RKO (cell line): Measurements from ENCODE around the gene PNLIPRP3.
"Not testable (repeated sequence)": the region's sequence is repeated elsewhere in the genome, so short reads cannot be mapped to it uniquely, and the experiment has no call there.

Experiments used
- DNase-seq: peaks from one replicate; pipeline ENCODE4 v3.0.0-alpha.2; 2016; ENCODE audit warnings: low spot score

The PNLIPRP3 gene

GRCh38 chr10:116427671-116428070 is at the start of gene PNLIPRP3:
Gene PNLIPRP3 (plus strand): TSS chr10:116427847. CDS start chr10:116428013, 166 bp downstream.
- no peak for DNase-seq

DNA sequence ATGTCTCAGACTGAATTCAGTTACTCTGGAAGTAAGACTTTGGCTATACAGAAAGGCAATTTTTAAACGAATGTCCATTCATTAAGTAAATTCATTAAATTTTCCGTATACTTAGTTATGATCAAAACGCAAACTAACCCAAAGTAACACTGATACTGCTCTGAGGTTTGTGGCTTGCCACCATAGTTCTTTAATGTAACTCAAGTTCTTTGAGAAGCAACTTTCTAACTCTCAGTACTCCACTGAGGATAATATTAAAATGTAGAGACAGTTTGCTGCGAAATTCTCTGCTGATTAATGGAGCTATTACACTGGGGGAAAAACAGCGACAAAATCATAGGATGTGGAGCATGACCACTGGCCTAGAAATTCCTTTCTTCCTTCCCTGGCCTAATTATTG is 45.4 kb upstream of the PNLIPRP3 start:
- DNase-seq = no peak

- peak; percentile 8 for DNase-seq
These were observed 42.3 kb upstream of the PNLIPRP3 start for GRCh38 chr10:116385311-116385710.

DNA sequence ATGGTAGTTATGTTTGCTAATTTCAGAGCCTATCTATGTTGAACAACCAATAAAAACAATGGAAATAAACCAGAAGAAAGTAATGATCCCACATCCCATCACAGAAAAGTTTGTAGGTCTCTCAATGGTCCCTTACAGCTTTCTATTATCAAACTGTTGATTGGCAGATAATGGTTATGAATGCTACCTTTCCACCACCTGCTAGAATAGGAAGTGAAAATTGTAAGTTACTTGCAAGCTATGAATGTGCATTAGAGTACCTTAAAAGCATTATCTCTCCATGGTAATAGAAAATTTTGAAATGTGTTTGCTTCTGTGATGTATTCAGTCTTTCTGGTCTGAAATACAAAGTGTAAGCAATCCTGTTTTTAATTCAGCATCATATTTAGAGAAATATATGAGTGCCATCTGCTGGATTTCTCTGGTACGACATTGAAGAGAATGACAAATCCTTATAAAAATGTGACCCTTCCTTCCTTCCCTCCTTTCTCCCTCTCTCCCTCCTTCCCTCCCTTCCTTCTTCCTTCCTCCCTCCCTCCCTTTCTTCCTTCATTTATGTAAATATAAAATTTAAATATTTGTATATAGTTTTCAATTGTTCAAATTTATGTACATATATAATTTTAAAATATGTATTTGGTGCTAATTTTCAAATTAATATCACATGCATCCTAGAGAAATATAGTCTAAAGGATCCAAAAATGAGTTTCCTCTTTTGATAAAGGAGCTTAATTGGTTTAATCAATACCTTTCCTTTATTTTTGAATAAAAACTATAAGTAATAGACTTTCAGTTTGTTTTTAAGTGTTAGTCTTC is 41.4 kb upstream of the PNLIPRP3 start:
- DNase-seq = peak; percentile 53

DNA sequence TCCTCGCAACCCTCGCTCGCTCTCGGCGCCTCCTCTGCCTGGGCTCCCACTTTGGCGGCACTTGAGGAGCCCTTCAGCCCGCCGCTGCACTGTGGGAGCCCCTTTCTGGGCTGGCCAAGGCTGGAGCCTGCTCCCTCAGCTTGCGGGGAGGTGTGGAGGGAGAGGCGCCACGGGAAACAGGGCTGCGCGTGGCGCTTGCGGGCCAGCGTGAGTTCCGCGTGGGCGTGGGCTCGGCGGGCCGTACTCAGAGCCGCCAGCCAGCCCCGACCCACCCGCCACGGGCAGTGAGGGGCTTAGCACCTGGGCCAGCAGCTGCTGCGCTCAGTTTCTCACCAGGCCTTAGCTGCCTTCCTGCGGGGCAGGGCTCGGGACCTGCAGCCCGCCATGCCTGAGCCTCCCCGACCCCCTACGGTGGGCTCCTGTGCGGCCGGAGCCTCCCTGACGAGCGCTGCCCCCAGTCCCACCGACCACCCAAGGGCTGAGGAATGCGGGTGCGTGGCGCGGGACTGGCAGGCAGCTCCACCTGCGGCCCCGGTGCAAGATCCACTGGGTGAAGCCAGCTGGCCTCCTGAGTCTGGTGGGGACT is 34.3 kb upstream of the PNLIPRP3 start:
- not testable (repeated sequence) for DNase-seq

DNA sequence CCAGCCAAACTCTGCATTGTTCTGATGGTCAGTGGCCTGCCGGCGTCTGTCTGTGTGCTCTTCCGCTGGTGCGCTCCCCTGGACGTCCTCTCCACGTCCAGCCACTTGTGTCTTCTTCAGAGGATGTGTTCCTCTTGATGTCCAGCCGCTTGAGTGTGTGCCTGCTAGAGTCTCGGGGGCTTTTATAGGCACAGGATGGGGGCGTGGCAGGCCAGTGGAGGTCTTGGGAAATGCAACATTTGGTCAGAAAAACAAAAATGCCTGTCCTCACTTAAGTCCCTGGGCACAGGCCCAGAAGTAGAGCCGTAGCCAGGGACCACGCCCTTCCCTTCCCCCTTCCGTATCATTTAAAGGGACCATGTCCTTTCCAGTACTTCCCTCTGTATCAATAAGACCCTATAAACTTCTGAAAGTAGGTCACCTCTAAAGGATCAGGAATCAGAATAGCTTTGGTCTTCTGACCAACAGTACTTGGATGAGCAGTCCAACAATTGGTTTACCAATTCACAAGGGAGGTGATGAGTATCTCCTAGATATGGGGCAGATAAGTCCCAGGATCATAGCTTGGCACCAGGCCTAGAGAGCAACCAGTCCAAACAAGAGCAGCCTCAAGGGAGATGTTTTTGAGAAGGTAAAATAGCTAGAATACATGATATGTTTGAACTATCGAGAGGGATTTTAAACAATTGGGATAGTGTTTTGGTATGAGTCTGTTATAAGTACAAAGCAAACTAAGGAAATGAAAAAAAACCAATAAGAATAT is 32.2 kb upstream of the PNLIPRP3 start:
- DNase-seq = no peak

GRCh38 chr10:116398224-116398623 is 29.4 kb upstream of the PNLIPRP3 start:
- no peak for DNase-seq

DNA sequence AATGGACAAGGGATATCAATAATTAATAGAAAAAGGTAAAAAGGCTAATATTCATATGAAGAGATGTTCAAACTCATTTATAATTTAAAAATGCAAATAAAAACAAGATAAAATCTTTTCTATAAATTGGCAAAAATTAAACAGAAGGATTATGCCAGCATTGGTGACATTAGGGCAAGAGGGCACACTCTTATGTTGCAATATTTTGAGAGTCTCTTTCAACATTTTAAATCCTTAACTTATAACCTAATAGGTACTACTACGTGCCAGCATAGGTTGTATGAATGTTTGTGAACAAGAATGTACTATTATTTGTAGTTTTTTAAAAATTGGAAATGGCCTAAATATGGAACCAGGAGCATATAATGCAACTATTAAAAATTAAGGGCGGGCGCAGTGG is 24.8 kb upstream of the PNLIPRP3 start:
- no peak for DNase-seq

- no peak for DNase-seq
These were observed 23.9 kb upstream of the PNLIPRP3 start for GRCh38 chr10:116403740-116404250.

GRCh38 chr10:116408719-116409118 is 18.9 kb upstream of the PNLIPRP3 start:
- DNase-seq = no peak

DNA sequence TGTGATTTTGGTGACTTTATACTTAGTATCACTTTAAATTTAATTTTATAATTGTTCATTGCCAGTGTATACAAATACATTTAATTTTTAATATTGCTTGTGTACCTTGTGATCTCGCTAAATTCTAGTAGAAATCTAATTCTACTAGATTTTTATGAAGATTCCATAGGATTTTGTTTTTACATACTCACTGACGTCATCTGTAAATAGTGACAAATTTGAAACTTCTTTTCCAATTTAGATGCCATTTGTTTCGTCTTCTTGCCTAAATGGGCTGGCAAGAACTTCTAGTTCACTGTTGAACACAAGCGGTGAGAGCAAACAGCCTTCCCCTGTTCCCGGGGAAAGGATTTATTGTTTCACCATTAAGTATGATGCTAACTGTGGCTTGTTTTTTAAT is 17.3 kb upstream of the PNLIPRP3 start:
- no peak for DNase-seq

DNA sequence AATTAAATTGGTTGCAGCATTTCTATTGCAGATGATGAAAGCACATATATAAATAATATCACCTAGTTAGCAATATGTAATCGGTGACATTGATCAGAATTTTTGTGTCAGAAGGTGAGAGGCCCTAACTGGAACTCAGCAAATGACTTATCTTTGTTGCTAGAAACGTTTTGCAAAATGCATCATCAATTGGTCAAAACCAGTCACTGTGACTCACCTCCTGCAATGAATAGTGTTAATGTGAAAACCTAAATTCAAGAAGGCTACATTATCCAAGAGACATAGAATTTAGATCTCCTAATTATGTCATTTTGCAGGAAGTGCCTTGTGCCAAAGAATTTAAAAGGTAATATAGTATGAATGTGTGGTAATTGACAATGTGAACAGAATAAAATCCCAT is 9.8 kb upstream of the PNLIPRP3 start:
- peak; percentile 66 for DNase-seq

GRCh38 chr10:116418389-116418788 is 9.3 kb upstream of the PNLIPRP3 start:
- no peak for DNase-seq

DNA sequence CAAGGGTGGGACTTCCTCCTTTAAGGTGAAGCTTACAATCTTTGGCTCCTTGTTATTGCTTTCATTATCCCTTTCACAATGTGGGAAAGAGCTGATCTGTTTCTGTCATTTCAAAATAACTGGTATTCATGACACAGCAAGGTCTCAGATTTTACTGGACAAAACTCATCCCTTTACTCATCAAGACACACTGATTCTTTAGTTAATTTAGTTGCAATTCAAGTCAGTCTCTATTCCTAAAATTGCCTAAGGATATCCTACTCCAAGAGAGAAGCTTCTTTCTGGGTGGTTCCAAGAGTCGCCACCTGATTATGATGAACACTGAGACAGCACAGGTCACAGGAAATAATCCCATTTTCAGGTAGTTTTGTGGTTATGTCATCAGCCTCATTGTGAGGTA is 5.8 kb upstream of the PNLIPRP3 start:
- DNase-seq = no peak

DNA sequence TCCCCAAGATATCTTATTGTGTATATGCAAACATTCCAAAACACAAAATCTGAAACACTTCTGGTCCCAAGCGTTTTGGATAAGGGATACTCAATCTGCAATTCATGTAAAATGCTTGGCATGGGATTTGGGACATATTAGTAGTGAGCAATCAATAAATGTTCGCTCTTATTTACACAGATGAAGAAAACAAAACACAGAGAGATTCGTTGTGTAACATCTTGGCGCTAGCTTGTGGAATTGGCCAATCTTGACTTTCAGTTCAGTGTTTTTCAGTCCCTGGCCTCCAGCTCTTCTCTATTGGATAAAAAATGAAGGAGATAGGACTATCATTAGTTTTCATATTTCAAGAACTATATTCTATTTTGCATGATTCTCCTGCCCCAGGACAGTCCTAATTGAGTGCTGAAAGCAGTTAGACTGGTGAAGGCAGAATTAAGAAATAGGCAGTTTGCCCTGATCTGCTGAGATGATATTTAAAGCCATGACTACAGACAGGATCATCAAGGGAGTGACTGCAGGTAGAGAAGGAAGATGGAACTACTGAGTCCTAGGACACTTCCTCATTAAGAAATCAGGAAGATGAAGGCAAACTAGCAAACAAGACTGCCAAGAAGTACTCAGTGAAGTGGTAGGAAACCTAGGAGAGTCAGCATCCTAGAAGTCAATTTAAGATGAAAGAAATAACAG is 1.8 kb downstream of the PNLIPRP3 start:
- no peak for DNase-seq

- no peak for DNase-seq
These were observed 2.6 kb downstream of the PNLIPRP3 start for GRCh38 chr10:116430288-116430687.

DNA sequence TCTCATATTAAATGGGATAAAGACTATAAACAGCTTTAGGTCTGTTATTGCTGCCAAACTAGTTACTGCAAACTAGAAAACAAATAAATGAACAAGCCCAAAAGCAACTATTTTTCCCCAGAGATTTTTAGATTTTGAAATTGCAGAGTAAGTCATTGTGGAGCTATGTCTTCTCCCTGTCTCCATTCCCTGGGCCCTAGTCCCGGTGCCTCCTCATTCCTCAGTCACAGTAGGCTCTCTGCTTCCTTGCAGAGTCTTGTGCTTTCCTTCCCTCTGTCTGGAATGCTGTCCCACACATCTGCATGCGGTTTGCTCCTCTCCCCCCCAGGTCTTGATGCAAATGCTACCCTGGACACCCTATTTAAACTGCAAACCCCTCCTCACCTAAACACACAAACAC is 4.0 kb downstream of the PNLIPRP3 start:
- no peak for DNase-seq

DNA sequence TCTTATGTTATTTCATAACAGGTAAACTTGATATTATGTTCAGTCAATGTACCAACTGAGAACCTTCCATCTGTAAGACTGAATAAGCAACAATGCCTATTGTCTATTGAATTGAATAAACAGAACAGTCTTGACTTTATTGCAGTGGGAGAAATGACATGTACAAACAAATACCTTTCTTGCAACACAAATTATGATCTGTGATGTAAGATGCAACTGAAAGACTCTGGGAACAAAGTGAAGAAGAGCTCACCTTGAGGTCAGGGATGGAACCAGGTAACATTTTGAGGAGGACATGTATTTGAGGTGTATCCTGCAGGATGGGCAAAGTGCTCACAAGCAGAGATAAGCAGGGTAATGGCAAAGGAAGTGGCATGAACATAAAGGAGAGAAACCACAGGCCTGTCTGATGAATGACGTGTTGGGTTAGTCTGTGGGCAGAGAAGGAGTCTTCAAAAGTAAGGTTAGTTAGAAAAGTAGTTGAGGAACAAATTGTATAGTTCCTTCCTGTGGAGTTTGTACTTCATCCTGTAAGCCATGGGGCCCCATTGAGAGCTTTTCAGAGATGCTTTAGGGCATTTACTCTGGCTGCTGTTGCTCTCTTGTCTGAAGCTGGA is 9.5 kb downstream of the PNLIPRP3 start:
- no peak for DNase-seq

GRCh38 chr10:116440330-116441030 is 12.8 kb downstream of the PNLIPRP3 start:
- peak; percentile 15 for DNase-seq

GRCh38 chr10:116444527-116445142 is 17.0 kb downstream of the PNLIPRP3 start:
- DNase-seq = peak; percentile 42

DNA sequence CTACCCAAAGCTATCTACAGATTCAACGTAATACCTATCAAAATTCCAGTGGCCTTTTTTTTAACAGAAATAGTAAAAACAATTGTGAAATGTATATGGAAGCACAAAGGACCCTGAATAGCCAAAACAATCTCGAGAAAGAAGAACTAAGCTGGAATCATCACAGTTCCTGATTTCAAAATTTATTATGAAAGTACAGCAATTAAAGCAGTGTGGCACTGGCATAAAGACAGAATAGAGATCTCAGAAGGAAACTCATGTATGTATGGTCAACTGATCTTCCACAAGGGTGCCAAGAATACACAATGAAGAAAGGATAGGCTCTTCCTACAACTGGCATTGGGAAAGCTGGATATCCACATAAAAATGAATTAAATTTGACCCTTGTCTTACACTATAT is 23.2 kb downstream of the PNLIPRP3 start:
- no peak for DNase-seq
